ENCODE measurements around the gene LRRC70.
"Not testable (repeated sequence)": the region's sequence is repeated elsewhere in the genome, so short reads cannot be mapped to it uniquely, and the experiment has no call there.

Gene LRRC70, protein sequence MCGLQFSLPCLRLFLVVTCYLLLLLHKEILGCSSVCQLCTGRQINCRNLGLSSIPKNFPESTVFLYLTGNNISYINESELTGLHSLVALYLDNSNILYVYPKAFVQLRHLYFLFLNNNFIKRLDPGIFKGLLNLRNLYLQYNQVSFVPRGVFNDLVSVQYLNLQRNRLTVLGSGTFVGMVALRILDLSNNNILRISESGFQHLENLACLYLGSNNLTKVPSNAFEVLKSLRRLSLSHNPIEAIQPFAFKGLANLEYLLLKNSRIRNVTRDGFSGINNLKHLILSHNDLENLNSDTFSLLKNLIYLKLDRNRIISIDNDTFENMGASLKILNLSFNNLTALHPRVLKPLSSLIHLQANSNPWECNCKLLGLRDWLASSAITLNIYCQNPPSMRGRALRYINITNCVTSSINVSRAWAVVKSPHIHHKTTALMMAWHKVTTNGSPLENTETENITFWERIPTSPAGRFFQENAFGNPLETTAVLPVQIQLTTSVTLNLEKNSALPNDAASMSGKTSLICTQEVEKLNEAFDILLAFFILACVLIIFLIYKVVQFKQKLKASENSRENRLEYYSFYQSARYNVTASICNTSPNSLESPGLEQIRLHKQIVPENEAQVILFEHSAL

DNA sequence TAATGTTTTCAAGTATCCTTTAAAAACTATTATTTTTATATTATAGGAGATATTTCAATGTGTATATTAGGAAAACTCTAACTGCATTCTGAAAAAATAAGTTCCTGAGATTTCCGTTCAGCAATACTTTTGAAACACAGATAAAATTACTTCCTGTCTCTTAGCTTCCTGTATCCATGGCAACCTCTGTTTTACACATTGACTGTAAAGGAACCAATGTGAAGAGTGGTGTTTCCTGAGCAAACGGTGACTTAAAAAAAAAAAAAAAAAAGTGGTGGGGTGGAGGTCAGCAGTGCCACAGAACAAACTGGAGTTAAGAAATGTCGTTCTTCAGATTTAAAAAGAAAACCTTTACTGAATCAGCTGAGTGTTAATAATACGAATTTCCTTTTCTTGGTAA lies at the start of gene LRRC70:
TSS of gene LRRC70 (plus strand) at position 280 of the 400 bp plus-strand sequence. CDS start 620 bp downstream, outside the sequence.
- no peak for DNase-seq

DNA sequence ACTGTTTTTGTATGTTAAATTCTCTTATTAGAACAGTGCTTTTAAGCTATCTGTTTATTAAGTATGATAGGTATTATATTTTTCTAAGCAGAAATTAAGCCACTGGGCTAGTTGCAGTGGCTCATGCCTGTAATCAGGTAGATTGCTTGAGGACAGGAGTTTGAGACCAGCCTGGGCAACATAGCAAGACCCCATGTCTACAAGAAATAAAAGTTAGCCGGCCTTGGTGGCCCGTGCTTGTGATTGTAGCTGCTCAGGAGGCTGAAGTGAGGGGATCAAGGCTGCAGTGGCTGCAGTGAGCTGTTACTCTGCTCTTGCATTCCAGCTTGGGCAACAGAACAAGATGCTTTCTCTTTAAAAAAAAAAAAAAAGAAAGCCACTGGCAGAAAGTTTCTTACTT lies 45.0 kb upstream of the LRRC70 start:
- DNase-seq: no peak

DNA sequence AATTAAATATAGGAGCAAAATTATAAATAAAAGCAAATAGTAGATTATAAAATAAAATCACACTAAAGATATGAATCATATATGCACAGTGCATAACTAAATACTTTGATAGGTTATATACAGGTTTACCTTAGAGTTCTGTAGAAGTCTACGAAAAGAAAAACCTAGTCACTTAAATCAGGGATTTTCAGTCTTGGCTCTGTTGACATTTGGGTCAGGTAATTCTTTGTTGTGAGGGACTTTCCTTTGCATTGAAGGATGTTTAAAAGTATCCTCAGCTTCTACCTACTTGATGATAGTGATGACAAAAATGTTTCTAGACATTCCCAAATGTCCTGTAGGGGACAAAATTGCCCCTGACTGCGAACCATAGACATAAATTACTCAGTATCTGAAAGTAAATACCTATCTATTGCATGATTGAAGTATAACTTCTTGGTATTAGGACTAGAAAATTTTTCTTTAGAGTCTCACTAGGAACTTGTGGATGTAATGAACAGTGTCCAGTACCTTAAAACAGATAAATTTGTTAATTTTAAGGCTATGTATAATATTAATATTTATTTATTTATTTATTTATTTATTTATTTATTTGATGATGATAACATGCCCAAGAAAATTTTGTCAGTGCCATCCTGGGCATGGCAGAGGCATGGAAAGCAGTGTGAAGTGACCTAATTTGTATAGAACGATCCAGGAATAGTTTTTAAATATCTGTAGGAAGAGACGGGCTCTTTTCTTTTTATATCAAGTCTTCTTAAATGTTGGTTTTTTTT lies 44.0 kb upstream of the LRRC70 start:
- DNase-seq: no peak

DNA sequence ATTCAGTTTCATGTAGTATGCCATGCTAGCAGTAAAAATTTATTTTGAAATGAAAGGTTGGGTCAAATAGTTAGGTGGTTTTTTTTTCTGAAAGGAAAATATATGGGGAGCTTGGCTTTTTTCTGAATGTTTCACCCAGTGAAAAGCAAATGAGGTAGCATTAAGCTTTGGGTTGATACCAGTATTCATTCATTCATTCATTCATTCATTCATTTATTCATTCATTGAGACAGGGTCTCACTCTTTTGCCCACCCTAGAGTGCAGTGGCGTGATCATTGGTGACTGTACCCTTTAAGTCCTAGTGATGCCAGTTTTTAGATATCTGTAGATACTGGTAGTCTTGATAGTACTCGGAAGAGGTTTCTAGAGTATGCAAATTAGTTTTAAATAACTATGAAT lies 42.4 kb upstream of the LRRC70 start:
- DNase-seq: no peak

DNA sequence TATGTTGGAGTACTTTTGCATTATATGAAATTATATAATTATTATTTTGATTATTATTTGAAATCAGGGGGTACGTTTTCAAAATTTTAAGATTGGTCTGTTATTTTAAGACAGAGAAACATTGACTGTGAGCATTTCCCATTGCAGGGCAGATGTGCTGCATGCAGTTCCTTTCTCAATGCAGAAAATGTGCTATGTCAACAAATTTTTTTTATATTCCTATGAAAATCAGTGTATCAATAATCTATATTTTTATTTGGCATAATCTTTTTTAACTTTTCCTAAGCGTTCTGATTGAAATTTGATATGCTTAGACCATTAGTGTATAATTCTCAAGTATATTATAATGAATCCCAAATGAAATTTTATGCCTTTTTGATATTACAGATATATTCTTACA lies 41.8 kb upstream of the LRRC70 start:
- DNase-seq: no peak

DNA sequence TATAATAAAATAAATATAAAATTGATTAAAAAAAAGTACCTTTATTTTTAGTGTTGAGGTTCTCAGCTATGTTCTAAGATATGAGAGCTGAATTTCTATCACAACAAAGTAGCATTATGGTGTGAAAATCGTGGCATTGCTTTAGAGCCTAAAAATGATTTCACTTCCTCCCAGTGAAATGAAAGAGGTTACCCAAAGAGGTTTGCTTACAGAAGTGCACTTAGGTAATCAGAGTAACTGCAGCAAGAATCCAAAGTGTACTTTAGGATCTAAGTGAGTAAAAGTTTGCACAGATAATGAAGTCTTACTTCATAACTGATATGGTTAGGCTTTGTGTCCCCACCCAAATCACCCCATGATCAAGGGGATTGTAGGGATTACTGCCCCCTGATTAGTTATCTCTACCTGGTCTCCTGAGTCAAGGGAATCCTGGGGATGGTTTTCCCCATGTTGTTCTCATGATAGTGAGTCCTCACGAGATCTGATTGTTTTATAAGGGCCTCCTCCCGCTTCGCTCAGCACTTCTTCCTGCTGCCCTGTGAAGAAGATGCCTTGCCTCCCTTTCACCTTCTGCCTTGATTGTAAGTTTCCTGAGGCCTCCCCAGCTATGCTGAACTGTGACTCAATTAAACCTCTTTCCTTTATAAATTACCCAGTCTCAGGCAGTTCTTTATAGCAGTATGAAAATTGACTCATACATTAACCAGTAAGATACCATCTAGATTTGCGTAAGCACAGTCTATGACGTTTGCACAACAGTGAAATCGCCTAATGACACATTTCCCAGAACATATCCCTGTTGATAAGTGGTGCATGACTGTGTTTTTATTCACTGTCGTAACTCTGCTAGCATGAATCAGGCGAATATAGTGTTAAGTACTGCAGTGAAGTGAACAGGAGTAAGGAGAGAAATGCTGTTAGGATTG lies 40.3 kb upstream of the LRRC70 start:
- no peak for DNase-seq

DNA sequence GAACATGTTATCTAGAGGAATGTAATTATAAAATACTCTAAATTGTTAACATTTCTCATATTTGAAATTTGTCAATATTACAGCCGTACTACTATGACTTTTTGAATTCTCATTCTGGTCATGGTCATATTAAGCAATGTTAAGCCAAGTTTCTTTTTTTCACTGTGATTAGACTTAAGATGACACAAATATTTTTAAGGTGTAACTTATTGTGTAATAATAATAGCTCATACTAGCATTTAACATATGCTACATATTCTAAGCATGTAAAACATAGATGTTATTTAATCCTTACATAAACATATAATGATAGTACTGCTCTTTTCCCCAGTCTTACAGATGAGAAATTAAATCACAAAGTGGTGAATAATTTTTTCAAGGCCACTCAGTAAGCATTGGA lies 35.9 kb upstream of the LRRC70 start:
- no peak for DNase-seq

DNA sequence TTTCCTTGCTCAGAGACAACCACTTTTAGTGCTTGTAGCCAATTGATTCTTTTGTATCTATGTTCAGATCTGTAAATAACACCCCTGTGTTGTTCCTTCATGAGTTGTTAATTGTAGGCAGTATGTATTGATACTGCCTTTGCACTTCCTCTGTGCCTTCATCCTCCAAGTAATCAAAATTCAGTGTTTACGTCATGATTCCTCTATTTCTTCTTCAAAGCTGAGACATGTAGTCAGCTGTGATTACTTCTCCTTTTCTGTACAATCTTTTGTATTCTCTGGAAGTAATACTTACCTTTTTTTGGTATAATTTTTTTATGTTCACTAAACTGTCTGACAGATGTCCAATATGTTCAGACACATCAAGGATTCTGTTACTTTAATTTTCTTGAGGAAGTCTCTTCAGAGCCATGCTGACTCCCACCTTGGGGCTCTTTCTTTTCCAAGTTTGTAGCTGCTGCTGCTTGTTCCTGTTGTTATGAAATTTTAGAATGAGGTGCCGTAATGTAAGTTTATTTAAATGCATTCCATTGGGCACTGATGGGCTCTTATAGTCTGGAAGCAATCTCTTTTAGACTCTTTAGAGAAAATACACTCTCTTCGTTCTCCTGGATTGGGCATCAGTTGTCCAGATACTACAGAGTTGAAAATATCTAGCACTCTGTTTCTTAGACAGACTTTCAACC lies 30.5 kb upstream of the LRRC70 start:
- DNase-seq: no peak

DNA sequence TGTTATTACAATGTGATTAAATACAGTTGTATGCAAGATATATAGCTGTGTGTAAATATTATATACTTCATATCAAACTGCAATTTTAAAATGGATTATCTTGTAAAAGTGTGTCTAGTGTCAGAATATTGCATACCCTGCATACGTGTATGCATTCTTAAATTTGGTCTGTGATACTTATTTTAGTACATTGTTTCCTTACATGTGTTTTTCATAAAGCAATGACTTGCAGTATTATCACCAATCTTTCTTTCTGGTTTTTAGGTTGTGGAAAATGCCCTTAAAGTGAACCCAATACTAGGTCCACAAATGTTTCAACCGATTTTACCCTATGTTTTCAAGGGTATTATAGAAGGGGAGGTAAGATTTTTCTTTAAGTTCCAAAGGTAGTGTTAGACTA lies 28.5 kb upstream of the LRRC70 start:
- no peak for DNase-seq

DNA sequence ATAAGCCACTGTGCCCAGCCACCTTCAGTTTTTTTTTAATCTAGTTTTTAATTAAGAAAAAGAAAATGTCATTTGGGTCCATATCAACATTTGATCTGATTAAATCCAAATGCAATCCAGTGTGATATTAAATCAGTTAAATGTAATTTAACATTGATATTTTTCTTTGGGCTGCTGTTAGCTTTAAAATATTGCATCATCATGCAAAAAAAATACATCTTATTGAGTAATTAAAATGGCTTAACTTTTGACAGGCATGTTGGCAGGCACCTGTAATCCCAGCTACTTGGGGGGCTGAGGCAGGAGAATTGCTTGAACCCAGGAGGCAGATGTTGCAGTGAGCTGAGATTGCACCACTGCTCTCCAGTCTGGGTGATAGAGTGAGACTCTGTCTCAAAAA lies 22.7 kb upstream of the LRRC70 start:
- DNase-seq: no peak

DNA sequence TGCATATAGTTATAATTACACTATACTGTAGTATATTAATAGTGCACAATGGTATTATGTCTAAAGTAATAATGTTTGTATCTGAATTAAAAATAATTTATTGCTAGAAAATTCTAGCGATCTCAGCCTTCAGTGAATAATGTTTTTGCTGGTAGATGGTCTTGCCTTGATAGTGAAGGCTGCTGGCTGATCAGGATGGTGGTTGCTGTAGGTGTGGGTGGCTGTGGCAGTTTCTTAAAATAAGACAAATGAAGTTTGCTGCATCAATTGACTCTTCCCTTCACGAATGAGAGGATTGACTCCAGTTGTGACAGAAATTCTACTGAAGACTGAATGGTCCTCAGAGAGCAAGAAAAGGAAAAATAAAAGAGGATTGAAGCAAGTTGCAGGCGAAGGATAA lies 19.7 kb upstream of the LRRC70 start:
- DNase-seq: no peak

DNA sequence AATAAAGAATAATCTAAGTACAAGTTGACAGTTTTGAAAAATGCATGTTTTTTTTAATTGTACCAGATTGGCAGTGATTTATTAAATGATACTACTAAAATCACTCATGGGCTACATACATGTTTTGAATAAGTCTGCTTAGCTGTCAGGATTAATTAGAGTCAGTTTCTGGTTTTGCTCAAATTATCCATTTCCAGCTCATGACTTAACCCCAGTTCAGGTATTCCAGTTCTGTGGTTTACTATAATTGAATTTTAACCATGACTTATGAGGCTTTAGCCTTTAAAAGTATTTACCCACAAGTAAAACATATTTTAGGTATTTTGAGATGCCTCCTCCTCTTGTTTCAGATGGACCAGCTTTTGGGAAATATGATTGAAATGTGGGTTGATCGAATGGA lies 17.8 kb upstream of the LRRC70 start:
- no peak for DNase-seq

DNA sequence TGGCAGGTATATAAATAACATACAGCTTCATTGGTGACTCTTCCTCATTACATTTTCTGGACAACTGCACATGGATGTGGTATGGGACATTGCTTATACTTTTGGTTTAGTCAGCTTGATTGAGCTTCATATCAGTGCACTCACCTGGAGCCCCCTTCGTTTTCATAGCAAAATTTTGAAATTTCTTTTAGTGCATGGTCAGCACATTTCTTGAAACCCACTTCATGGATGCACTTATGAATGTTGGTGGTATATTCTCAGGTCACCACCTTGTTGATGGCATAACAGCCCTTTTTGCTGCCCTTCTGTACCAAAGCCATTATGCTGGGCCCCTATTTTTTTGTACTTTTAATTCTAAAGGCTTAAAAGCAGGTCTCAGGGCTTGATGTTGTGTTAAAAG lies 16.7 kb upstream of the LRRC70 start:
- DNase-seq: no peak

DNA sequence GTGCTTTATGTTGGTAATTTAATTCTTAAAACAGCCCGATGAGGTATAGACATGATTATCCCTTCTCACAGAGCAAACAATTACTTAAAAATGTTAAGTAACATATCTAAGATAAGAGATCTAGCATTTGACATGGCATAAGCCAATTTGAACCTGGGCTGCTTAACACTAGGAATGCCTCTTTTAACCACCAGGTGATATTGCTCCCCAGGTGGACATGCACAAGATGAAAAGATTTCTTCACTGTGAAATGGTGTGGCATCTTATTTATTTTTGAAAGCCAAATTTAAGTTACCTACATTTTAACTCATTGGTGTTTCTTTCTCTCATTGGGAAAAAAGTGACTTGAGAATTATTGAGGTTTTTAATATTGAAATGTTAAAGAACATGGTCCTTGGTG lies 15.8 kb upstream of the LRRC70 start:
- DNase-seq: no peak

DNA sequence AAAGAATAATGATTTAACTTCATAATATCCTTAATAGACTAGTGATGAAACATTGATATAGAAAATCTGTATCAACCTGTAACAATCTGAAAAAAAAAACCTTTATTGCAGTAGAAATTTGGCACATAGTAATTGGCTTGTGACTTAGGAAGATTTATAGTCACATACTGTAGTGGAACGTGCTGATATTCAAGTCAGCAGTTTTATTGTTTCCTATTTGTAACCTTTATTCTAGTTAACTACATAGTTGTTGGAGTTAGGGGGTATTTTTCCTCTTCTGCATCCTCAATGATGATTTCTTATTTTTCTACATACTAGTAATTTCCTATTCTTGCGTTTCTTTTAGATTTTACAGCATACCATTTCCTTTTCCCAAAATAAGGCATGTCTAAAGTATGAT lies 14.5 kb upstream of the LRRC70 start:
- DNase-seq: no peak

DNA sequence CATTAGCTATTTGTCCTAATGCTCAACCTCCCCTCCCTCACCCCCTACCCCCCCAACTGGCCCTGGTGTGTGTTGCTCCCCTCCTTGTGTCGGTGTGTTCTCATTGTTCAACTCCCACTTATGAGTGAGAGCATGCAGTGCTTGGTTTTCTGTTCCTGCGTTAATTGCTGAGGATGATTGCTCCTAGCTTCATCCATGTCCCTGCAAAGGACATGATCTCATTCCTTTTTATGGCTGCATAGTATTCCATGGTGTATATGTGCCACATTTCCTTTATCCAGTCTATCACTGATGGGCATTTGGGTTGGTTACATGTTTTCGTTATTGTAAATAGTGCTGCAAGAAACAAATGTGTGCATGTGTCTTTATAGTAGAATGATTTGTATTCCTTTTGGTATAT lies 12.9 kb upstream of the LRRC70 start:
- DNase-seq: not testable (repeated sequence)

DNA sequence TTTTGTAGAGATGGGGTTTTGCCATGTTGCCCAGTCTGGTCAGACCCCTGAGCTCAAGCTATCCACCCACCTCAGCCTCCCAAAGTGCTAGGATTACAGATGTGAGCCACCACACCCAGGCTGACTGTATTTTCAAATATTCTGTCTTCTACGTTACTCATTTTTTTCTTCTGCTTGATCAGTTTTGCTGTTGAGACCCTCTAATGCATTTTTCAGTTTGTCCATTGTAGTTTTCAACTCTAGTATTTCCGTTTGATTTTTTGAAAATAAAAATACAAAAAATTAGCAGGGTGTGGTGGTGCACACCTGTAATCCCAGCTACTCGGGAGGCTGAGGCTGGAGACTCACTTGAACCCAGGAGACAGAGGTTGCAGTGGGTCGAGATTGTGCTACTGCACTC lies 10.5 kb upstream of the LRRC70 start:
- DNase-seq: no peak

DNA sequence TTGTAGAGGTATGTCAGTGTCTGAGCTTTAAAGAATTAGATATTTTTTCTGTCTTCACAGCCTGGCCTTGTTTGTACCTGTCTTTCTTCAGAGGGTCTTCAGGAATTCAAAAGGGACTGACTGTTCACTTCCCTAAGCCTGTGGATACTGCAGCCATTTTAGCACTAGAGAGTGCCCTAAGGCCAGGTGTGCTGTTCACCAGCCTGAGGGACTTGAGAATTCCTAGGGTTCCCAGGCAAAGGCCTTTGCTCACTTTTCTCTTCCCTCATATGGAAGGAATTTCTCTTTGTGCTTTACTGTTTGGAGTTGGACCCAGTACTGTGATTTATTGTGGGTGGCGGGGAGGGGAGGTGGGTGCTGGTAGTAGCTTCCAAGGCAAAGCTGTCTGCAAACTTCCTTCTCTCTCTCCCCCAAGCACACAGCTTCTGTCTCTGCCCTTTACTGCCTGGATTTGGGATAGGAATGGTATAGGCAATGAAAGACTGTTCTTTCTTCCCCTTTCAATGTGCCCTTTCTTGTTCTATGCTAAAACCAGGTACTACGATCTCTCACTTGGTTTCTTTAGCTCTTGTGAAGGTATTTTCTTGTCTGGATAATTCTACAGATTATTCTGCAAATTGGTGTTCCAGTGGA lies 9.7 kb upstream of the LRRC70 start:
- no peak for DNase-seq

DNA sequence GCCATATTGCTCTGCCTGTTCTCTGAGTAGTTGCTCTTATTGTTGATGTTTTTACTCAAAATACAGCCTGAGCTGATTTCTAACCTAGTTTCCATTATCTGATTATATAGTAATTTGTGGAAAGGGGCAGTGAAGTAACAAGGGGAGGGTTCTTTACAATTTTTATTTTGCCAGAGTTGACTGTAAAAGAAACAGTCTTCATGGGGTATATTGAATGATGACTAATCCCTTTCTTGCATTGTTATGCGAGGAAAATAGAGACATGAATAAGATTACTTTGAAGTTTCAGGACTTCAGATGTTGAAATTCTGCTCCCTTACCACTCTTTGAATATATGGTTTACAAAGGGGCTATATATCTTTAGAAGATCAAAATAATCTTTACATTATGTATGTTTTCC lies 9.1 kb upstream of the LRRC70 start:
- DNase-seq: no peak

DNA sequence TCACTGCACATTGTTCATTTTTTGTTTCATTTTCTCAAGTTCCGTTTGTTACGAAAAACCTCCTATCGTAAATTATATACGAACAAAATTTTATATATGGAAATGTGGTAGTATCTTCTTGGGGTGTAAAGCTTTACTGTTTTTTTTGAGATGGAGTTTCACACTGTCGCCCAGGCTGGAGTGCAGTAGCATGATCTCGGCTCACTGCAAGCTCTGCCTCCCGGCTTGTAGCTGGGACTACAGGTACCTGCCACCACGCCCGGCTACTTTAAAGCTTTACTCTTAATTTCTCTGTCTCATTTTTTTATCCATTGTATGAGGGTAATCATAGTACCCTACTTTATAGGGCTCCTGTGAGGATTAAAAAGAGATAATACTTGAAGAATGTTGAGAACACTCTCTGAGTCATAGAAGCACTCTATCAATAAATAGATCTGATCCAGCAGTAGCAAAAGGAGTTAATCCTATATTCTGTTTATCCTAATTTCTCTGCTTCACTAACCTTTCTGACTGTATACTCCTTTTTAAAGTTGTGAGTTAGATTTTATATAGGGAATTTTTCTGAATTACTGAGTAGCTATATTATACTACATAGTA lies 5.6 kb upstream of the LRRC70 start:
- DNase-seq: no peak

DNA sequence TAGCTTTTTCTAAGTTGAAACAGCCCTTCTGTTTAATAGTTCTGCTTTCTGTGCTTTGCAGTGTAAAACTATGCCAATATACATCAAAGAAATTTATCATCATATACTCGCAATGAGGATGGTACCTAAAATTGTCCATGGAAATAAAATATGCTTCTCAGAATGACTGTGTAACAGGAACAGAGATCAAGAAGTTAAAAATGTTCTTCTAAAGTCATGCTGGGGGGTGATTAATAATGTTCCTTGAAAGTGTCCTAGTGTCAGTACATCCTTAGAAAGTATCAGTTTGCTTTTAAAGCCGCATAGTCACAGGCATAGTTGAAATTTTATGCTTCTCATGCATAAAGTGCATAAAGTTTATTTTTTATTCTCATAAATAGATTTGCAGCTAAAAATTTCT lies 4.0 kb upstream of the LRRC70 start:
- DNase-seq: no peak
